Stimulated activated CD8-positive, alpha-beta memory T cell treated with anti-CD3 and anti-CD28 coated beads, Interleukin-15, amount 100 ng/mL, for 48 hours (primary cell): ENCODE measurements around the gene TCF7L2.

ENCODE experiments used
- DNase-seq, 2 donors: peaks; one replicate each; pipeline ENCODE4 v3.0.0-alpha.2; 2020; ENCODE audit warnings: low read depth in 2 of 2

The TCF7L2 gene

GRCh38 chr10:113176652-113177155 lies 226.7 kb downstream of the TCF7L2 start:
- DNase-seq, result no peak

GRCh38 chr10:113177156-113177935 lies 227.3 kb downstream of the TCF7L2 start:
- no peak for DNase-seq

- DNase-seq, result no peak
Observed at GRCh38 chr10:113177936-113178335, 227.9 kb downstream of the TCF7L2 start.

GRCh38 chr10:113178771-113179170 lies 228.7 kb downstream of the TCF7L2 start:
- no peak for DNase-seq

- DNase-seq, result no peak
Observed at GRCh38 chr10:113179265-113179664, 229.2 kb downstream of the TCF7L2 start.

GRCh38 chr10:113179966-113180365 lies 229.9 kb downstream of the TCF7L2 start:
- DNase-seq, result no peak

- no peak for DNase-seq
Observed at GRCh38 chr10:113180401-113181154, 230.5 kb downstream of the TCF7L2 start.

GRCh38 chr10:113182154-113182553 lies 232.1 kb downstream of the TCF7L2 start:
- no peak for DNase-seq

- no peak for DNase-seq
Observed at GRCh38 chr10:113183573-113183972, 233.5 kb downstream of the TCF7L2 start.

- DNase-seq, result no peak
Observed at GRCh38 chr10:113187063-113187777, 237.2 kb downstream of the TCF7L2 start.

GRCh38 chr10:113199459-113199858 lies 249.4 kb downstream of the TCF7L2 start:
- DNase-seq, result no peak

- no peak for DNase-seq
Observed at GRCh38 chr10:113202011-113202410, 252.0 kb downstream of the TCF7L2 start.

- no peak for DNase-seq
Observed at GRCh38 chr10:113207924-113208323, 257.9 kb downstream of the TCF7L2 start.

GRCh38 chr10:113213035-113213434 lies 263.0 kb downstream of the TCF7L2 start:
- DNase-seq, result no peak

- DNase-seq, result no peak
Observed at GRCh38 chr10:113214331-113214730, 264.3 kb downstream of the TCF7L2 start.

GRCh38 chr10:113216102-113216501 lies 266.1 kb downstream of the TCF7L2 start:
- DNase-seq, result no peak
